HCT116 (cell line): ENCODE data around the gene DNAJC10. TPM values are rescaled to one million over a fixed set of nuclear protein-coding genes. Genes with fewer than 3 reads are reported as not detected.

Experiments
- ATAC-seq: fragments of 200-7000 bp; cut with Tn5 transposase; 2 replicates; pipeline ENCODE4 v1.9.1; 2020; ENCODE audit warnings: mild to moderate bottlenecking, moderate library complexity
- BruUV-seq: library from RNA; stranded (reverse); fragments of 400-500 nt; replicated peaks from 2 replicates; lab custom pipeline; 2021; lab: Mats Ljungman, UMichigan
- CTCF ChIA-PET: fragments of 300-600 bp; sonication (Branson Sonifier 250); formaldehyde crosslinking; loops from one replicate; lab custom pipeline; 2021; ENCODE audit warnings: antibody characterized with exemption; lab: Charles Lee
- POLR2A ChIA-PET: fragments of 300-600, 350-600 bp; sonication (Branson Sonifier 250); formaldehyde crosslinking; loops from one replicate; lab custom pipeline; 2021; ENCODE audit warnings: antibody characterized with exemption; lab: Charles Lee
- RAD21 ChIA-PET, 2 experiments: fragments of 300-600 bp; sonication (Branson Sonifier 250); formaldehyde crosslinking; loops; one replicate each; lab custom pipeline; 2023; ENCODE audit warnings: low total read pairs in 2 of 2; ENCODE audit not compliant: uncharacterized antibody in 2 of 2, unreplicated experiment in 2 of 2, low non-redundant PET in 1 of 2; lab: Charles Lee
- DNase-seq: peaks from one replicate; pipeline ENCODE4 v3.0.0-alpha.2; 2010; ENCODE audit warnings: low read depth, low spot score
- H2AFZ ChIP-seq: fragments of 200-600 bp; shearing (Covaris generic), sonication (generic); 2 replicates; pipeline ENCODE4 v1.6.1; 2017; ENCODE audit warnings: low read depth, mixed run types, mixed read lengths, antibody characterized with exemption, low read length; ENCODE audit not compliant: poor library complexity, severe bottlenecking
- H3K27ac ChIP-seq: 2 replicates; pipeline ENCODE4 v1.5.1; 2012; ENCODE audit warnings: low read depth, low read length
- H3K27me3 ChIP-seq: fragments of 200-600 bp; sonication (generic); 2 replicates; pipeline ENCODE4 v1.6.1; 2016; ENCODE audit warnings: mixed run types, low read length, mixed read lengths; ENCODE audit not compliant: insufficient read depth
- H3K36me3 ChIP-seq, 2 experiments: fragments of 200-500 bp in 1 of 2; fragments of 200-600 bp in 1 of 2; sonication (Bioruptor generic) in 1 of 2; sonication (generic) in 1 of 2; 2 replicates each; pipeline versions ENCODE4 v1.5.1 to v1.6.1; 2014 to 2016; ENCODE audit warnings: low read length in 2 of 2, inconsistent platforms in 1 of 2, mixed read lengths in 1 of 2, mixed run types in 1 of 2; ENCODE audit not compliant: insufficient read depth in 2 of 2, control insufficient read depth in 1 of 2
- H3K4me1 ChIP-seq, 2 experiments: fragments of 200-600 bp in 1 of 2; sonication (generic) in 1 of 2; 2 replicates each; pipeline versions ENCODE4 v1.5.1 to v1.6.1; 2012 to 2017; ENCODE audit warnings: low read length in 2 of 2, inconsistent platforms in 1 of 2, mild to moderate bottlenecking in 1 of 2, mixed read lengths in 1 of 2, mixed run types in 1 of 2, moderate library complexity in 1 of 2; ENCODE audit not compliant: insufficient read depth in 2 of 2, control insufficient read depth in 1 of 2
- H3K4me2 ChIP-seq: fragments of 200-600 bp; sonication (generic); 2 replicates; pipeline ENCODE4 v1.6.1; 2017; ENCODE audit warnings: mixed run types, low read length, mixed read lengths
- H3K4me3 ChIP-seq, 2 experiments: fragments of 200-600 bp in 1 of 2; sonication (generic) in 1 of 2; replicated peaks in 1 of 2; 2 replicates each; pipeline ENCODE4 v1.5.1; 2011 to 2016; ENCODE audit warnings: low read length in 2 of 2, control low read depth in 1 of 2, low read depth in 1 of 2, mild to moderate bottlenecking in 1 of 2, mixed read lengths in 1 of 2, mixed run types in 1 of 2
- H3K79me2 ChIP-seq: fragments of 200-600 bp; sonication (generic); 2 replicates; pipeline ENCODE4 v1.6.1; 2017; ENCODE audit warnings: mild to moderate bottlenecking, mixed run types, low read length, moderate library complexity, mixed read lengths; ENCODE audit not compliant: insufficient read depth
- H3K9ac ChIP-seq: fragments of 200-600 bp; sonication (generic); 2 replicates; pipeline ENCODE4 v1.6.1; 2016; ENCODE audit warnings: low read length, mixed read lengths
- H3K9me2 ChIP-seq: fragments of 200-600 bp; sonication (generic), shearing (Covaris generic); 2 replicates; pipeline ENCODE4 v1.6.1; 2017; ENCODE audit warnings: mixed run types, mild to moderate bottlenecking, moderate library complexity; ENCODE audit not compliant: insufficient read depth
- H3K9me3 ChIP-seq, 2 experiments: fragments of 200-500 bp in 1 of 2; fragments of 200-600 bp in 1 of 2; sonication (Bioruptor generic) in 1 of 2; sonication (generic) in 1 of 2; 2 replicates each; pipeline ENCODE4 v1.6.1; 2014 to 2017; ENCODE audit warnings: low read length in 2 of 2, mixed read lengths in 2 of 2, inconsistent platforms in 1 of 2, low read depth in 1 of 2, mild to moderate bottlenecking in 1 of 2, mixed run types in 1 of 2, moderate library complexity in 1 of 2; ENCODE audit not compliant: control insufficient read depth in 1 of 2, insufficient read depth in 1 of 2
- H4K20me1 ChIP-seq: fragments of 200-600 bp; sonication (generic), shearing (Covaris generic); 2 replicates; pipeline ENCODE4 v1.6.1; 2017; ENCODE audit warnings: mixed run types, mild to moderate bottlenecking, moderate library complexity; ENCODE audit not compliant: insufficient read depth
- CBX3 ChIP-seq: IDR thresholded peaks from 2 replicates; pipeline ENCODE4 v1.6.1; 2012; ENCODE audit warnings: low read depth
- CEBPB ChIP-seq: IDR thresholded peaks from 2 replicates; pipeline ENCODE4 v1.6.1; 2012; ENCODE audit warnings: low read depth
- EGR1 ChIP-seq: IDR thresholded peaks from 2 replicates; pipeline ENCODE4 v1.6.1; 2012; ENCODE audit warnings: low read depth
- ELF1 ChIP-seq: IDR thresholded peaks from 2 replicates; pipeline ENCODE4 v1.6.1; 2012; ENCODE audit warnings: low read depth, borderline replicate concordance
- EZH2 ChIP-seq: fragments of 200-600 bp; sonication (generic); IDR thresholded peaks from 2 replicates; pipeline ENCODE4 v1.6.1; 2017; ENCODE audit warnings: antibody characterized with exemption, mixed run types
- EZH2phosphoT487 ChIP-seq: fragments of 200-600 bp; IDR thresholded peaks from 2 replicates; pipeline ENCODE4 v1.6.1; 2018; ENCODE audit warnings: antibody characterized with exemption, borderline replicate concordance
- FOSL1 ChIP-seq: IDR thresholded peaks from 2 replicates; pipeline ENCODE4 v1.6.1; 2012; ENCODE audit warnings: low read depth
- JUND ChIP-seq: IDR thresholded peaks from 2 replicates; pipeline ENCODE4 v1.6.1; 2012
- POLR2A ChIP-seq: IDR thresholded peaks from 2 replicates; pipeline ENCODE4 v1.7.0; 2011; ENCODE audit warnings: borderline replicate concordance; ENCODE audit not compliant: insufficient read depth, insufficient read length; ENCODE audit errors: extremely low read depth
- POLR2AphosphoS5 ChIP-seq: IDR thresholded peaks from 2 replicates; pipeline ENCODE4 v1.6.1; 2011; ENCODE audit warnings: mild to moderate bottlenecking, low read depth, low read length, moderate library complexity
- RAD21 ChIP-seq: IDR thresholded peaks from 2 replicates; pipeline ENCODE4 v1.6.1; 2012; ENCODE audit warnings: low read depth, mild to moderate bottlenecking
- SIN3A ChIP-seq: IDR thresholded peaks from 2 replicates; pipeline ENCODE4 v1.6.1; 2012; ENCODE audit warnings: low read depth
- SP1 ChIP-seq: IDR thresholded peaks from 2 replicates; pipeline ENCODE4 v1.6.1; 2012; ENCODE audit warnings: low read depth
- SRF ChIP-seq: IDR thresholded peaks from 2 replicates; pipeline ENCODE4 v1.6.1; 2012; ENCODE audit warnings: low read depth
- TCF7L2 ChIP-seq: IDR thresholded peaks from 2 replicates; pipeline ENCODE4 v1.7.0; 2011; ENCODE audit warnings: borderline replicate concordance, inconsistent platforms; ENCODE audit not compliant: insufficient read depth, insufficient read length; ENCODE audit errors: extremely low read depth
- YY1 ChIP-seq: IDR thresholded peaks from 2 replicates; pipeline ENCODE4 v1.6.1; 2011; ENCODE audit warnings: low read length, low read depth, moderate library complexity, mild to moderate bottlenecking; ENCODE audit not compliant: insufficient replicate concordance; ENCODE audit errors: extremely low read depth
- intact Hi-C: fragments of 100-400 bp; cut with micrococcal nuclease; formaldehyde crosslinking; loops from 2 replicates; pipeline ENCODE4 v1.10.0; 2022
- total RNA-seq: library from RNA; stranded (reverse); gene quantifications from one replicate; pipeline ENCODE4 v1.2.1, GENCODE V29; 2021; ENCODE audit not compliant: unreplicated experiment
- TF ChIP-seq, protein P1 (sequence below): IDR thresholded peaks from 2 replicates; pipeline ENCODE4 v1.6.1; 2012
- TF ChIP-seq, protein P2 (sequence below): IDR thresholded peaks from 2 replicates; pipeline ENCODE4 v1.6.1; 2012
- TF ChIP-seq, protein P3 (sequence below), 3 experiments: fragments of 200-600 bp in 1 of 3; sonication (generic) in 1 of 3; IDR thresholded peaks in 2 of 3; conservative IDR thresholded peaks in 1 of 3; 2 replicates each; pipeline ENCODE4 v1.5.1; 2012 to 2017; ENCODE audit warnings: low read depth in 2 of 3, low read length in 2 of 3, antibody characterized with exemption in 1 of 3, borderline replicate concordance in 1 of 3, control low read depth in 1 of 3, mild to moderate bottlenecking in 1 of 3, mixed read lengths in 1 of 3, mixed run types in 1 of 3, moderate library complexity in 1 of 3; ENCODE audit not compliant: insufficient read depth in 1 of 3

The DNAJC10 gene
- total RNA-seq, 1 experiment from 2014 or later, result 80.4 TPM

DNA sequence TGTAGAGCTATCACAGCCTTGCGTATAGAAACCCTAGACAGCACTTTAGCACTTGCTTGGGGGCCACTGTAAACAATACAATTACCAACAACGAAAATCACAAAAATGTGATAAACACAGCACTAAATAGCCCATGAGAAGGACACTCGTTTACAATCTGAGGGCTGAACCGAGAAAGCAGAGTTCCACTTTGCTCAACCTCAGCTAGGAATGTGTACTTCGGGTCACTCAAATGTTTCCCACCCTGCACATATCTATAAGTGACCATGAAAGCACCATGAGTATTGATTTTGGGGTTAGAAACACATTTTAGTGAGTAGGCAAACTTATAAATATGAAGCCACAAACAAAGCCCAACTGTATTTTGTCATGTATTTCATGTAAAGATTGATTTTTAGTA is 88.1 kb downstream of the DNAJC10 start:
- Histone ChIP-seq H3K27me3 (no peaks in the 10 kb centered on the region), H3K9ac (no peak overlapping the region), H3K4me3 (no peak overlapping the region), H3K36me3 (no peaks in the 10 kb centered on the region), H2AFZ (no peak overlapping the region), H3K9me3 (no peaks in the 10 kb centered on the region), H3K9me2 (no peaks in the 10 kb centered on the region), H3K27ac (no peak overlapping the region), H3K4me1 (no peaks in the 10 kb centered on the region), H3K79me2 (no peaks in the 10 kb centered on the region), H3K4me2 (no peak overlapping the region), H4K20me1 (no peaks in the 10 kb centered on the region)
- ATAC-seq, result no peak
- ChIA-PET POLR2A (no interaction called here), RAD21 (no interaction called here), CTCF (no interaction called here)
- BruUV-seq, result no TSS peak
- no peak for DNase-seq
- TF ChIP-seq POLR2AphosphoS5 (no peak), CBX3 (no peak)
- intact Hi-C loops, result no loop called here

DNA sequence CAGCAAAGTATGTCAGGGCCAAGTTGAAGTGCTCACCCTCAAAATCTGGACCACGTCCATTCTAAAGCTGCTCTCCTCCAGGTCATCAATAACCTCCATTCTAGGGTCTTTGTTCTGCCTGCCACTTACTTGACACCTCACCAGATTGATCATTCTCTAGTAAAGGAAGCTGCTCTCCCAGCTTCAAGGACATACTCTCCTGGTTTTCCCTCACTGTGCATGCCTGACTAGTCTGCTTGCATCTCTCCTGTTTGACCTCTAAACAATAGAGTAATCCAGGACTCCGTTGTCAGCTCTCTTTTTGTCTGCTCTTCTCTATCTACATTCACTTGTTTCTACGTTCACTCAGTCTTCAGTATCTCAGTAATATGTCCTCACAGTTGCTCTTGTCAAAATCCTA is 91.3 kb downstream of the DNAJC10 start:
- no TSS peak for BruUV-seq
- Histone ChIP-seq H3K9ac (no peak overlapping the region), H3K4me3 (no peak overlapping the region), H3K9me2 (no peaks in the 10 kb centered on the region), H3K79me2 (no peaks in the 10 kb centered on the region), H3K9me3 (no peaks in the 10 kb centered on the region), H3K4me1 (no peaks in the 10 kb centered on the region), H3K27ac (no peak overlapping the region), H3K4me2 (no peak overlapping the region), H3K36me3 (no peaks in the 10 kb centered on the region), H2AFZ (no peak overlapping the region), H3K27me3 (no peaks in the 10 kb centered on the region), H4K20me1 (no peaks in the 10 kb centered on the region)
- ChIA-PET RAD21 (no interaction called here), CTCF (no interaction called here), POLR2A (no interaction called here)
- intact Hi-C loops, result no loop called here
- ATAC-seq (no peak), DNase-seq (no peak)
- no peak for TF ChIP-seq SRF
- no peak for TF ChIP-seq CEBPB
- TF ChIP-seq POLR2AphosphoS5, result no peak
- TF ChIP-seq SP1, result no peak
- no peak for TF ChIP-seq TCF7L2
- TF ChIP-seq CBX3, result no peak
- TF ChIP-seq, protein P1, sequence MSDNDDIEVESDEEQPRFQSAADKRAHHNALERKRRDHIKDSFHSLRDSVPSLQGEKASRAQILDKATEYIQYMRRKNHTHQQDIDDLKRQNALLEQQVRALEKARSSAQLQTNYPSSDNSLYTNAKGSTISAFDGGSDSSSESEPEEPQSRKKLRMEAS, result no peak
- TF ChIP-seq FOSL1, result no peak
- TF ChIP-seq, protein P2, sequence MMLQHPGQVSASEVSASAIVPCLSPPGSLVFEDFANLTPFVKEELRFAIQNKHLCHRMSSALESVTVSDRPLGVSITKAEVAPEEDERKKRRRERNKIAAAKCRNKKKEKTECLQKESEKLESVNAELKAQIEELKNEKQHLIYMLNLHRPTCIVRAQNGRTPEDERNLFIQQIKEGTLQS, result no peak
- TF ChIP-seq JUND, result no peak
- TF ChIP-seq RAD21, result no peak
- no peak for TF ChIP-seq EGR1
- no peak for TF ChIP-seq ELF1
- TF ChIP-seq SIN3A, result no peak
- no peak for TF ChIP-seq EZH2
- no peak for TF ChIP-seq YY1
- TF ChIP-seq, protein P3, sequence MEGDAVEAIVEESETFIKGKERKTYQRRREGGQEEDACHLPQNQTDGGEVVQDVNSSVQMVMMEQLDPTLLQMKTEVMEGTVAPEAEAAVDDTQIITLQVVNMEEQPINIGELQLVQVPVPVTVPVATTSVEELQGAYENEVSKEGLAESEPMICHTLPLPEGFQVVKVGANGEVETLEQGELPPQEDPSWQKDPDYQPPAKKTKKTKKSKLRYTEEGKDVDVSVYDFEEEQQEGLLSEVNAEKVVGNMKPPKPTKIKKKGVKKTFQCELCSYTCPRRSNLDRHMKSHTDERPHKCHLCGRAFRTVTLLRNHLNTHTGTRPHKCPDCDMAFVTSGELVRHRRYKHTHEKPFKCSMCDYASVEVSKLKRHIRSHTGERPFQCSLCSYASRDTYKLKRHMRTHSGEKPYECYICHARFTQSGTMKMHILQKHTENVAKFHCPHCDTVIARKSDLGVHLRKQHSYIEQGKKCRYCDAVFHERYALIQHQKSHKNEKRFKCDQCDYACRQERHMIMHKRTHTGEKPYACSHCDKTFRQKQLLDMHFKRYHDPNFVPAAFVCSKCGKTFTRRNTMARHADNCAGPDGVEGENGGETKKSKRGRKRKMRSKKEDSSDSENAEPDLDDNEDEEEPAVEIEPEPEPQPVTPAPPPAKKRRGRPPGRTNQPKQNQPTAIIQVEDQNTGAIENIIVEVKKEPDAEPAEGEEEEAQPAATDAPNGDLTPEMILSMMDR (IDR thresholded peaks at IDR 0.05 in 2 of 3, conservative IDR thresholded peaks at IDR 0.05 in 1 of 3; ENCODE audit: borderline replicate concordance in 1 of 3, insufficient read depth in 1 of 3, low read depth in 2 of 3, low read length in 2 of 3), result no peak
- TF ChIP-seq EZH2phosphoT487, result no peak
- TF ChIP-seq POLR2A, result no peak
